SK-N-SH treated with all-trans-retinoic acid at 6 μM for 48 hours (cell line): Measurements from ENCODE around the gene EXOSC1.

ENCODE experiments used
- ATAC-seq: fragments of 200-7000 bp; cut with Tn5 transposase; 3 replicates; pipeline ENCODE4 v1.9.1; 2020; ENCODE audit warnings: mild to moderate bottlenecking, moderate library complexity
- BACH2 ChIP-seq: fragments of 250-450 bp; sonication (Bioruptor Pico); IDR thresholded peaks from 2 replicates; pipeline ENCODE4 v1.9.0; 2021; ENCODE audit warnings: mild to moderate bottlenecking, borderline replicate concordance
- CREB5 ChIP-seq: fragments of 250-450 bp; sonication (Bioruptor Pico); IDR thresholded peaks from 2 replicates; pipeline ENCODE4 v1.5.1; 2020; ENCODE audit warnings: low read depth, mild to moderate bottlenecking, moderate library complexity
- CSDC2 ChIP-seq: fragments of 250-450 bp; sonication (Bioruptor Pico); IDR thresholded peaks from 2 replicates; pipeline ENCODE4 v1.5.0; 2020; ENCODE audit warnings: mild to moderate bottlenecking, moderate library complexity
- CSRNP3 ChIP-seq: fragments of 250-450 bp; sonication (Bioruptor Pico); IDR thresholded peaks from 2 replicates; pipeline ENCODE4 v1.5.1; 2021; ENCODE audit warnings: mild to moderate bottlenecking, moderate library complexity
- ESRRG ChIP-seq: fragments of 250-450 bp; sonication (Bioruptor Pico); IDR thresholded peaks from 2 replicates; pipeline ENCODE4 v1.6.1; 2021; ENCODE audit warnings: mild to moderate bottlenecking
- GLIS3 ChIP-seq: fragments of 250-450 bp; sonication (Bioruptor Pico); IDR thresholded peaks from 2 replicates; pipeline ENCODE4 v1.5.0; 2020; ENCODE audit warnings: mild to moderate bottlenecking, moderate library complexity
- ISL1 ChIP-seq: fragments of 250-450 bp; sonication (Bioruptor Pico); IDR thresholded peaks from 2 replicates; pipeline ENCODE4 v2.1.2; 2022; ENCODE audit warnings: mild to moderate bottlenecking, moderate library complexity
- OSR1 ChIP-seq: fragments of 250-450 bp; sonication (Bioruptor Pico); IDR thresholded peaks from 2 replicates; pipeline ENCODE4 v1.8.0; 2022; ENCODE audit warnings: moderate library complexity, mild to moderate bottlenecking, inconsistent platforms
- PATZ1 ChIP-seq: fragments of 250-450 bp; sonication (Bioruptor Pico); IDR thresholded peaks from 2 replicates; pipeline ENCODE4 v1.8.0; 2020; ENCODE audit warnings: mild to moderate bottlenecking, moderate library complexity, borderline replicate concordance
- POU6F1 ChIP-seq: fragments of 250-450 bp; sonication (Bioruptor Pico); IDR thresholded peaks from 2 replicates; pipeline ENCODE4 v1.8.0; 2021; ENCODE audit warnings: low read depth, mild to moderate bottlenecking, moderate library complexity, borderline replicate concordance
- PPARA ChIP-seq: fragments of 250-450 bp; sonication (Bioruptor Pico); IDR thresholded peaks from 2 replicates; pipeline ENCODE4 v1.5.0; 2020; ENCODE audit warnings: mild to moderate bottlenecking, borderline replicate concordance
- RARB ChIP-seq: fragments of 250-450 bp; sonication (Bioruptor Pico); IDR thresholded peaks from 2 replicates; pipeline ENCODE4 v1.8.0; 2021; ENCODE audit warnings: mild to moderate bottlenecking, moderate library complexity
- TCF4 ChIP-seq: fragments of 250-450 bp; sonication (Bioruptor Pico); IDR thresholded peaks from 2 replicates; pipeline ENCODE4 v1.8.0; 2021; ENCODE audit warnings: mild to moderate bottlenecking, moderate library complexity, borderline replicate concordance
- TOX ChIP-seq: fragments of 250-450 bp; sonication (Bioruptor Pico); IDR thresholded peaks from 2 replicates; pipeline ENCODE4 v1.8.0; 2021; ENCODE audit warnings: mild to moderate bottlenecking, moderate library complexity, borderline replicate concordance
- ZC3H10 ChIP-seq: fragments of 250-450 bp; sonication (Bioruptor Pico); IDR thresholded peaks from 2 replicates; pipeline ENCODE4 v1.5.1; 2021; ENCODE audit warnings: mild to moderate bottlenecking, moderate library complexity
- ZFP3 ChIP-seq: fragments of 250-450 bp; sonication (Bioruptor Pico); IDR thresholded peaks from 2 replicates; pipeline ENCODE4 v1.5.0; 2020; ENCODE audit warnings: mild to moderate bottlenecking, moderate library complexity
- ZFP30 ChIP-seq: fragments of 450-650 bp; formaldehyde crosslinking; IDR thresholded peaks from 2 replicates; pipeline ENCODE4 v1.5.0; 2022; ENCODE audit warnings: mild to moderate bottlenecking, moderate library complexity
- ZNF565 ChIP-seq: fragments of 450-650 bp; formaldehyde crosslinking; conservative IDR thresholded peaks from 2 replicates; pipeline ENCODE4 v1.5.0; 2020; ENCODE audit warnings: low read depth, mild to moderate bottlenecking, moderate library complexity
- ZNF70 ChIP-seq: fragments of 450-650 bp; formaldehyde crosslinking; IDR thresholded peaks from 2 replicates; pipeline ENCODE4 v1.5.0; 2020; ENCODE audit warnings: mild to moderate bottlenecking, moderate library complexity
- ZNF8 ChIP-seq: fragments of 450-650 bp; formaldehyde crosslinking; IDR thresholded peaks from 2 replicates; pipeline ENCODE4 v1.5.0; 2020; ENCODE audit warnings: mild to moderate bottlenecking, moderate library complexity

EXOSC1 gene

GRCh38 chr10:97465982-97466381 lies 20.2 kb upstream of the EXOSC1 start:
- TF ChIP-seq ZNF70 (CRISPR knock-in tag): no peak
- no peak for TF ChIP-seq ZC3H10 (CRISPR knock-in tag)
- no peak for ATAC-seq

GRCh38 chr10:97464226-97464625 lies 18.4 kb upstream of the EXOSC1 start:
- ATAC-seq: peak; percentile 4; the same call in 1 of the 3 replicates
- TF ChIP-seq CSDC2 (CRISPR knock-in tag) (no peak), ZNF8 (CRISPR knock-in tag) (no peak), TCF4 (CRISPR knock-in tag) (no peak), ZFP3 (CRISPR knock-in tag) (no peak), PPARA (no peak), ZNF70 (CRISPR knock-in tag) (no peak), ZNF565 (CRISPR knock-in tag) (no peak), ISL1 (no peak), GLIS3 (CRISPR knock-in tag) (no peak), ZFP30 (no peak), RARB (CRISPR knock-in tag) (no peak), CSRNP3 (CRISPR knock-in tag) (no peak)
- TF ChIP-seq, all 23 proteins: peak for 0

- TF ChIP-seq RARB (CRISPR knock-in tag) (no peak), CSDC2 (CRISPR knock-in tag) (no peak), ZNF70 (CRISPR knock-in tag) (no peak), OSR1 (no peak), GLIS3 (CRISPR knock-in tag) (no peak), ZNF8 (CRISPR knock-in tag) (no peak), ESRRG (CRISPR knock-in tag) (no peak), TCF4 (CRISPR knock-in tag) (no peak)
- peak; percentile 70 for ATAC-seq
Observed at GRCh38 chr10:97463363-97464132, 17.7 kb upstream of the EXOSC1 start.

- no peak for TF ChIP-seq OSR1
- no peak for TF ChIP-seq CREB5 (CRISPR knock-in tag)
- no peak for TF ChIP-seq ZC3H10 (CRISPR knock-in tag)
- no peak for TF ChIP-seq PATZ1 (CRISPR knock-in tag)
- TF ChIP-seq ZFP30: no peak
- TF ChIP-seq BACH2 (CRISPR knock-in tag): no peak
- no peak for TF ChIP-seq ZNF565 (CRISPR knock-in tag)
- no peak for TF ChIP-seq ZNF8 (CRISPR knock-in tag)
- no peak for ATAC-seq
Observed at GRCh38 chr10:97462309-97462708, 16.5 kb upstream of the EXOSC1 start.

GRCh38 chr10:97459933-97460332 lies 14.1 kb upstream of the EXOSC1 start:
- ATAC-seq: no peak

GRCh38 chr10:97459111-97459510 lies 13.3 kb upstream of the EXOSC1 start:
- ATAC-seq: no peak
- TF ChIP-seq TOX (CRISPR knock-in tag): no peak
- no peak for TF ChIP-seq ZNF70 (CRISPR knock-in tag)
- no peak for TF ChIP-seq ISL1
- no peak for TF ChIP-seq POU6F1 (CRISPR knock-in tag)
- TF ChIP-seq GLIS3 (CRISPR knock-in tag): no peak
- TF ChIP-seq ZNF8 (CRISPR knock-in tag): no peak
- TF ChIP-seq ZC3H10 (CRISPR knock-in tag): no peak
- no peak for TF ChIP-seq RARB (CRISPR knock-in tag)

More at GRCh38 chr10:97459933-97460332, 14.1 kb upstream of the EXOSC1 start:
- TF ChIP-seq TCF4 (CRISPR knock-in tag): no peak
- TF ChIP-seq ISL1: no peak
- no peak for TF ChIP-seq ZNF70 (CRISPR knock-in tag)
